HepG2 (cell line): ENCODE results near the gene BMAL1. TPM values are rescaled to one million over a fixed set of nuclear protein-coding genes. Genes with fewer than 3 reads are reported as not detected.

Source experiments
- ATAC-seq: fragments of 200-7000 bp; cut with Tn5 transposase; 3 replicates; pipeline ENCODE4 v1.9.1; 2020; ENCODE audit warnings: mild to moderate bottlenecking, moderate library complexity
- BruUV-seq: library from RNA; stranded (reverse); fragments of 400-500 nt; replicated peaks from 2 replicates; lab custom pipeline; 2021; lab: Mats Ljungman, UMichigan
- CTCF ChIA-PET: fragments of 300-600 bp; formaldehyde crosslinking; extraction: SDS; loops from one replicate; lab custom pipeline; 2021; ENCODE audit warnings: low total read pairs, inconsistent platforms, low intra/inter-chr PET ratio; lab: Yijun Ruan, JAX
- POLR2A ChIA-PET: fragments of 350-600 bp; sonication (Branson Sonifier 250); formaldehyde crosslinking; loops from one replicate; lab custom pipeline; 2020; ENCODE audit warnings: antibody characterized with exemption, inconsistent platforms; lab: Yijun Ruan, JAX
- DNase-seq: peaks from one replicate; pipeline ENCODE4 v3.0.0-alpha.2; 2015; ENCODE audit warnings: low spot score
- FAIRE-seq: peaks from 3 replicates; lab custom pipeline; 2011; peaks lifted over from hg19 to GRCh38; lab: Jason Lieb, UNC
- H2AFZ ChIP-seq: one replicate; pipeline ENCODE4 v1.6.1; 2011; ENCODE audit warnings: low read length, inconsistent platforms
- H3K27ac ChIP-seq: fragments of 300-600 bp; 3 replicates; pipeline ENCODE4 v1.8.0; 2011; ENCODE audit warnings: mixed run types, mild to moderate bottlenecking, mixed read lengths, low read length, inconsistent platforms; ENCODE audit not compliant: insufficient read depth; ENCODE audit errors: extremely low read length
- H3K27me3 ChIP-seq, 2 experiments: fragments of 200-600 bp in 1 of 2; 2 replicates in 1 of 2; 3 replicates in 1 of 2; pipeline versions ENCODE4 v1.6.0 to v1.8.0; 2011; ENCODE audit warnings: low read length in 2 of 2, mild to moderate bottlenecking in 2 of 2, moderate library complexity in 2 of 2, inconsistent platforms in 1 of 2; ENCODE audit not compliant: insufficient read depth in 2 of 2, control insufficient read depth in 1 of 2
- H3K36me3 ChIP-seq, 2 experiments: fragments of 200-600 bp in 1 of 2; replicated peaks in 1 of 2; 2 replicates in 1 of 2; 3 replicates in 1 of 2; pipeline versions ENCODE4 v1.5.1 to v1.8.0; 2011; ENCODE audit warnings: low read length in 2 of 2, inconsistent platforms in 1 of 2; ENCODE audit not compliant: insufficient read depth in 2 of 2, control insufficient read depth in 1 of 2
- H3K4me1 ChIP-seq: 2 replicates; pipeline ENCODE4 v1.5.1; 2012; ENCODE audit warnings: low read length, inconsistent platforms; ENCODE audit not compliant: insufficient read depth
- H3K4me2 ChIP-seq: 2 replicates; pipeline ENCODE4 v1.6.0; 2011; ENCODE audit warnings: low read depth, low read length, inconsistent platforms
- H3K4me3 ChIP-seq, 3 experiments: fragments of 200-600 bp in 1 of 3; sonication (generic), shearing (Covaris generic) in 1 of 3; replicated peaks in 1 of 3; 2 replicates each; pipeline ENCODE4 v1.5.1; 2011 to 2016; ENCODE audit warnings: low read length in 3 of 3, inconsistent platforms in 2 of 3, low read depth in 2 of 3, mild to moderate bottlenecking in 2 of 3, control low read depth in 1 of 3, mixed read lengths in 1 of 3; ENCODE audit not compliant: insufficient read depth in 1 of 3
- H3K79me2 ChIP-seq: one replicate; pipeline ENCODE4 v1.6.1; 2011; ENCODE audit warnings: low read length, inconsistent platforms; ENCODE audit not compliant: insufficient read depth
- H3K9ac ChIP-seq: 2 replicates; pipeline ENCODE4 v1.6.0; 2011; ENCODE audit warnings: mild to moderate bottlenecking, low read depth, low read length, inconsistent platforms; ENCODE audit not compliant: insufficient read depth
- H3K9me3 ChIP-seq: 2 replicates; pipeline ENCODE4 v1.5.1; 2012; ENCODE audit warnings: mild to moderate bottlenecking, low read length
- H4K20me1 ChIP-seq: 2 replicates; pipeline ENCODE4 v1.6.0; 2011; ENCODE audit warnings: inconsistent platforms, mild to moderate bottlenecking, low read length, moderate library complexity; ENCODE audit not compliant: insufficient read depth
- FOXJ3 ChIP-seq: sonication (generic); formaldehyde crosslinking; IDR thresholded peaks from 2 replicates; pipeline ENCODE4 v1.4.0; 2020; ENCODE audit warnings: missing genetic modification reagents, mild to moderate bottlenecking, borderline replicate concordance
- HDAC1 ChIP-seq: sonication (generic); formaldehyde crosslinking; IDR thresholded peaks from 2 replicates; pipeline ENCODE4 v1.5.1; 2020; ENCODE audit warnings: mild to moderate bottlenecking, missing genetic modification reagents
- MYNN ChIP-seq: sonication (generic); formaldehyde crosslinking; IDR thresholded peaks from 2 replicates; pipeline ENCODE4 v1.4.0; 2020; ENCODE audit warnings: mild to moderate bottlenecking, low read depth, missing genetic modification reagents
- TAF15 ChIP-seq: fragments of 200-400 bp; formaldehyde crosslinking; IDR thresholded peaks from one replicate; pipeline ENCODE4 v1.6.1; 2018; ENCODE audit warnings: mild to moderate bottlenecking, low read depth, low read length; ENCODE audit not compliant: poor library complexity, severe bottlenecking
- ZEB1 ChIP-seq: IDR thresholded peaks from 2 replicates; pipeline ENCODE4 v1.6.1; 2012; ENCODE audit warnings: mild to moderate bottlenecking, low read depth, inconsistent platforms; ENCODE audit not compliant: insufficient replicate concordance
- ZZZ3 ChIP-seq: sonication (generic); formaldehyde crosslinking; IDR thresholded peaks from 2 replicates; pipeline ENCODE4 v1.4.0; 2020; ENCODE audit warnings: missing genetic modification reagents, mild to moderate bottlenecking, borderline replicate concordance
- WGBS: methylation state at CpG from one replicate; pipeline ENCODE4 v1.1.6; 2017; ENCODE audit warnings: low lambda C conversion rate; 5-methylcytosine and 5-hydroxymethylcytosine counted together
- in situ Hi-C: cut with HindIII; loops from 2 replicates; pipeline ENCODE4 v1.10.0; 2017; ENCODE audit warnings: low pct_unique_long_range_greater_than_20kb; ENCODE audit not compliant: extremely low pct_ligation_motif_present
- intact Hi-C: fragments of 100-400 bp; cut with micrococcal nuclease; formaldehyde crosslinking; loops from one replicate; pipeline ENCODE4 v1.10.0; 2022; ENCODE audit not compliant: unreplicated experiment
- polyA plus RNA-seq, 8 experiments: library from polyadenylated mRNA; depleted of rRNA in 3 of 8; stranded (reverse) in 7 of 8; unstranded in 1 of 8; fragments of >200 nt; fragmentation: Illumina TruSeq in 4 of 8; extraction: Trizol in 4 of 8; gene quantifications; 2 replicates each; pipeline versions ENCODE4 v1.2.1 to v1.2.3, GENCODE V29; 2011 to 2016; ENCODE audit warnings: low read depth in 4 of 8, missing spikeins in 1 of 8, mixed read lengths in 1 of 8; ENCODE audit not compliant: insufficient read depth in 1 of 8
- total RNA-seq, 5 experiments: library from RNA; depleted of rRNA; stranded (reverse); fragments of >200 nt; fragmentation: Illumina TruSeq; extraction: Trizol; gene quantifications; 2 replicates each; pipeline ENCODE4 v1.2.3, GENCODE V29; 2016; ENCODE audit warnings: low read depth in 1 of 5
- TF ChIP-seq, protein P1 (sequence below): sonication (generic); formaldehyde crosslinking; IDR thresholded peaks from 2 replicates; pipeline ENCODE4 v1.4.0; 2020; ENCODE audit warnings: missing genetic modification reagents, borderline replicate concordance
- TF ChIP-seq, protein P2 (sequence below): sonication (generic); formaldehyde crosslinking; IDR thresholded peaks from 2 replicates; pipeline ENCODE4 v1.4.0; 2020; ENCODE audit warnings: missing genetic modification reagents
- TF ChIP-seq, protein P3 (sequence below): sonication (generic); formaldehyde crosslinking; IDR thresholded peaks from 2 replicates; pipeline ENCODE4 v1.5.0; 2020; ENCODE audit warnings: mild to moderate bottlenecking, missing genetic modification reagents
- TF ChIP-seq, protein P4 (sequence below): sonication (generic); formaldehyde crosslinking; IDR thresholded peaks from 2 replicates; pipeline ENCODE4 v1.4.0; 2020; ENCODE audit warnings: missing genetic modification reagents

The BMAL1 gene
- total and polyA plus RNA-seq, 2 of the 13 experiments (the other 11 are each of a cell fraction or from before 2014, with no cell fraction given): 4.5 to 4.8 TPM

DNA sequence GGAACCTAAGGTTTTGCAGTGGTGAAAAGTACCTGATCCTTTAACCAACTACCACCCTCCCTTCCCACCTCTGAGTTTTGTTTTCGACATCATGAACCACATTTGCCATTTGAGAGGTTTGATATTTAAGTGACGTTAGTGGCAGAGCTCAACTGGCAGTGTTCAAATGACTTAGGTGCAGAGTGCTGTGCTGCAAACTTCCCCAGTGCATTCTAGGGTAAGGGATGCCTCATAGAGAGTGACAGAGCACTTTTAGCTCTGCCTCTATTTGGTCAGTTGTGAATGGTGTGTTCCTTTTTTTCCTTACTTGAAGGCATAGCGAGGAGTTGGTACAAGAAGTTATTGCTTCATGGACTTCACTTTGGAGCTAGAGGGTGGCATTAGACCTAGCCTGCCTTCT is 9.4 kb downstream of the BMAL1 start (continued):
- TF ChIP-seq, protein P1, sequence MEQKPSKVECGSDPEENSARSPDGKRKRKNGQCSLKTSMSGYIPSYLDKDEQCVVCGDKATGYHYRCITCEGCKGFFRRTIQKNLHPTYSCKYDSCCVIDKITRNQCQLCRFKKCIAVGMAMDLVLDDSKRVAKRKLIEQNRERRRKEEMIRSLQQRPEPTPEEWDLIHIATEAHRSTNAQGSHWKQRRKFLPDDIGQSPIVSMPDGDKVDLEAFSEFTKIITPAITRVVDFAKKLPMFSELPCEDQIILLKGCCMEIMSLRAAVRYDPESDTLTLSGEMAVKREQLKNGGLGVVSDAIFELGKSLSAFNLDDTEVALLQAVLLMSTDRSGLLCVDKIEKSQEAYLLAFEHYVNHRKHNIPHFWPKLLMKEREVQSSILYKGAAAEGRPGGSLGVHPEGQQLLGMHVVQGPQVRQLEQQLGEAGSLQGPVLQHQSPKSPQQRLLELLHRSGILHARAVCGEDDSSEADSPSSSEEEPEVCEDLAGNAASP: no peak
- TF ChIP-seq FOXJ3 (CRISPR knock-in tag) (no peak), TAF15 (no peak)

DNA sequence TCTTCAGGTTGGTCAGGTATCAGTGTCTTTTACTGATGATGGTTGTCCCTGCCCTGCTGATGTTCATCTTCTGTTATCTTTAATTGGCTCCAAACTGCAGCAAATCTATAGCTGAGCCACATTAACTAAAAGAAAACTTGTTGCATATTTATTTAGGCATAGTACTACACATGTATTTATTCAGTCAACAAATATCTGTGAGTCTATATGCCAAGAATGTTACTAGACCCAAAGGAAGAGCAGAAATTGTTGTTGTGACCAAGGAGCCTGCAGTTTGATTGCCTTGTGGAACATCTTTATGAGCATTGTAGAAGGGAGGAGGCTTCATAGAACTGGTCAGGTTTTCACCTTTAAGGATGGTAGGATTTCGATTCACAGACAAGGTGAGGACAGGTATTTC is 10.1 kb downstream of the BMAL1 start:
- Histone ChIP-seq H3K4me2 (no peak overlapping the region), H3K4me1 (no peaks in the 10 kb centered on the region), H3K27me3 (no peaks in the 10 kb centered on the region; a peak in 1 of 5 replicates), H3K27ac (no peak overlapping the region), H3K9me3 (no peaks in the 10 kb centered on the region), H3K4me3 (no peak overlapping the region), H3K9ac (no peak overlapping the region), H2AFZ (no peak overlapping the region), H3K79me2 (no peaks in the 10 kb centered on the region), H4K20me1 (no peaks in the 10 kb centered on the region), H3K36me3 (no peaks in the 10 kb centered on the region)
- CTCF ChIA-PET: no interaction called here
- POLR2A ChIA-PET: no interaction called here
- no TSS peak for BruUV-seq
- DNase-seq (no peak), ATAC-seq (no peak), FAIRE-seq (no peak)
- in situ Hi-C loops: no loop called here
- 3% methylated on average over 1 of the region's 1 CpG for WGBS
- intact Hi-C loops: no loop called here
- TF ChIP-seq, protein P2, sequence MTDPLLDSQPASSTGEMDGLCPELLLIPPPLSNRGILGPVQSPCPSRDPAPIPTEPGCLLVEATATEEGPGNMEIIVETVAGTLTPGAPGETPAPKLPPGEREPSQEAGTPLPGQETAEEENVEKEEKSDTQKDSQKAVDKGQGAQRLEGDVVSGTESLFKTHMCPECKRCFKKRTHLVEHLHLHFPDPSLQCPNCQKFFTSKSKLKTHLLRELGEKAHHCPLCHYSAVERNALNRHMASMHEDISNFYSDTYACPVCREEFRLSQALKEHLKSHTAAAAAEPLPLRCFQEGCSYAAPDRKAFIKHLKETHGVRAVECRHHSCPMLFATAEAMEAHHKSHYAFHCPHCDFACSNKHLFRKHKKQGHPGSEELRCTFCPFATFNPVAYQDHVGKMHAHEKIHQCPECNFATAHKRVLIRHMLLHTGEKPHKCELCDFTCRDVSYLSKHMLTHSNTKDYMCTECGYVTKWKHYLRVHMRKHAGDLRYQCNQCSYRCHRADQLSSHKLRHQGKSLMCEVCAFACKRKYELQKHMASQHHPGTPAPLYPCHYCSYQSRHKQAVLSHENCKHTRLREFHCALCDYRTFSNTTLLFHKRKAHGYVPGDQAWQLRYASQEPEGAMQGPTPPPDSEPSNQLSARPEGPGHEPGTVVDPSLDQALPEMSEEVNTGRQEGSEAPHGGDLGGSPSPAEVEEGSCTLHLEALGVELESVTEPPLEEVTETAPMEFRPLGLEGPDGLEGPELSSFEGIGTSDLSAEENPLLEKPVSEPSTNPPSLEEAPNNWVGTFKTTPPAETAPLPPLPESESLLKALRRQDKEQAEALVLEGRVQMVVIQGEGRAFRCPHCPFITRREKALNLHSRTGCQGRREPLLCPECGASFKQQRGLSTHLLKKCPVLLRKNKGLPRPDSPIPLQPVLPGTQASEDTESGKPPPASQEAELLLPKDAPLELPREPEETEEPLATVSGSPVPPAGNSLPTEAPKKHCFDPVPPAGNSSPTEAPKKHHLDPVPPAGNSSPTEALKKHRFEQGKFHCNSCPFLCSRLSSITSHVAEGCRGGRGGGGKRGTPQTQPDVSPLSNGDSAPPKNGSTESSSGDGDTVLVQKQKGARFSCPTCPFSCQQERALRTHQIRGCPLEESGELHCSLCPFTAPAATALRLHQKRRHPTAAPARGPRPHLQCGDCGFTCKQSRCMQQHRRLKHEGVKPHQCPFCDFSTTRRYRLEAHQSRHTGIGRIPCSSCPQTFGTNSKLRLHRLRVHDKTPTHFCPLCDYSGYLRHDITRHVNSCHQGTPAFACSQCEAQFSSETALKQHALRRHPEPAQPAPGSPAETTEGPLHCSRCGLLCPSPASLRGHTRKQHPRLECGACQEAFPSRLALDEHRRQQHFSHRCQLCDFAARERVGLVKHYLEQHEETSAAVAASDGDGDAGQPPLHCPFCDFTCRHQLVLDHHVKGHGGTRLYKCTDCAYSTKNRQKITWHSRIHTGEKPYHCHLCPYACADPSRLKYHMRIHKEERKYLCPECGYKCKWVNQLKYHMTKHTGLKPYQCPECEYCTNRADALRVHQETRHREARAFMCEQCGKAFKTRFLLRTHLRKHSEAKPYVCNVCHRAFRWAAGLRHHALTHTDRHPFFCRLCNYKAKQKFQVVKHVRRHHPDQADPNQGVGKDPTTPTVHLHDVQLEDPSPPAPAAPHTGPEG (CRISPR knock-in tag): no peak
- TF ChIP-seq, protein P3, sequence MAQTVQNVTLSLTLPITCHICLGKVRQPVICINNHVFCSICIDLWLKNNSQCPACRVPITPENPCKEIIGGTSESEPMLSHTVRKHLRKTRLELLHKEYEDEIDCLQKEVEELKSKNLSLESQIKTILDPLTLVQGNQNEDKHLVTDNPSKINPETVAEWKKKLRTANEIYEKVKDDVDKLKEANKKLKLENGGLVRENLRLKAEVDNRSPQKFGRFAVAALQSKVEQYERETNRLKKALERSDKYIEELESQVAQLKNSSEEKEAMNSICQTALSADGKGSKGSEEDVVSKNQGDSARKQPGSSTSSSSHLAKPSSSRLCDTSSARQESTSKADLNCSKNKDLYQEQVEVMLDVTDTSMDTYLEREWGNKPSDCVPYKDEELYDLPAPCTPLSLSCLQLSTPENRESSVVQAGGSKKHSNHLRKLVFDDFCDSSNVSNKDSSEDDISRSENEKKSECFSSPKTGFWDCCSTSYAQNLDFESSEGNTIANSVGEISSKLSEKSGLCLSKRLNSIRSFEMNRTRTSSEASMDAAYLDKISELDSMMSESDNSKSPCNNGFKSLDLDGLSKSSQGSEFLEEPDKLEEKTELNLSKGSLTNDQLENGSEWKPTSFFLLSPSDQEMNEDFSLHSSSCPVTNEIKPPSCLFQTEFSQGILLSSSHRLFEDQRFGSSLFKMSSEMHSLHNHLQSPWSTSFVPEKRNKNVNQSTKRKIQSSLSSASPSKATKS (CRISPR knock-in tag): no peak
- TF ChIP-seq HDAC1: no peak
- TF ChIP-seq ZZZ3: no peak
- no peak for TF ChIP-seq ZEB1
- TF ChIP-seq, protein P4, sequence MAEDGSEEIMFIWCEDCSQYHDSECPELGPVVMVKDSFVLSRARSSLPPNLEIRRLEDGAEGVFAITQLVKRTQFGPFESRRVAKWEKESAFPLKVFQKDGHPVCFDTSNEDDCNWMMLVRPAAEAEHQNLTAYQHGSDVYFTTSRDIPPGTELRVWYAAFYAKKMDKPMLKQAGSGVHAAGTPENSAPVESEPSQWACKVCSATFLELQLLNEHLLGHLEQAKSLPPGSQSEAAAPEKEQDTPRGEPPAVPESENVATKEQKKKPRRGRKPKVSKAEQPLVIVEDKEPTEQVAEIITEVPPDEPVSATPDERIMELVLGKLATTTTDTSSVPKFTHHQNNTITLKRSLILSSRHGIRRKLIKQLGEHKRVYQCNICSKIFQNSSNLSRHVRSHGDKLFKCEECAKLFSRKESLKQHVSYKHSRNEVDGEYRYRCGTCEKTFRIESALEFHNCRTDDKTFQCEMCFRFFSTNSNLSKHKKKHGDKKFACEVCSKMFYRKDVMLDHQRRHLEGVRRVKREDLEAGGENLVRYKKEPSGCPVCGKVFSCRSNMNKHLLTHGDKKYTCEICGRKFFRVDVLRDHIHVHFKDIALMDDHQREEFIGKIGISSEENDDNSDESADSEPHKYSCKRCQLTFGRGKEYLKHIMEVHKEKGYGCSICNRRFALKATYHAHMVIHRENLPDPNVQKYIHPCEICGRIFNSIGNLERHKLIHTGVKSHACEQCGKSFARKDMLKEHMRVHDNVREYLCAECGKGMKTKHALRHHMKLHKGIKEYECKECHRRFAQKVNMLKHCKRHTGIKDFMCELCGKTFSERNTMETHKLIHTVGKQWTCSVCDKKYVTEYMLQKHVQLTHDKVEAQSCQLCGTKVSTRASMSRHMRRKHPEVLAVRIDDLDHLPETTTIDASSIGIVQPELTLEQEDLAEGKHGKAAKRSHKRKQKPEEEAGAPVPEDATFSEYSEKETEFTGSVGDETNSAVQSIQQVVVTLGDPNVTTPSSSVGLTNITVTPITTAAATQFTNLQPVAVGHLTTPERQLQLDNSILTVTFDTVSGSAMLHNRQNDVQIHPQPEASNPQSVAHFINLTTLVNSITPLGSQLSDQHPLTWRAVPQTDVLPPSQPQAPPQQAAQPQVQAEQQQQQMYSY (CRISPR knock-in tag): no peak
- no peak for TF ChIP-seq MYNN (CRISPR knock-in tag)
